WTC11 (cell line): ENCODE data around the gene NCAPD2. TPM values are rescaled to one million over a fixed set of nuclear protein-coding genes. Genes with fewer than 3 reads are reported as not detected.

Experiments used
- CREB1 ChIP-seq: sonication (generic); formaldehyde crosslinking; IDR thresholded peaks from 2 replicates; pipeline ENCODE4 v1.8.0; 2023; ENCODE audit warnings: mild to moderate bottlenecking, missing genetic modification reagents
- CREM ChIP-seq: sonication (generic); formaldehyde crosslinking; IDR thresholded peaks from 2 replicates; pipeline ENCODE4 v1.8.1; 2022; ENCODE audit warnings: mild to moderate bottlenecking, missing genetic modification reagents, moderate library complexity
- ETV6 ChIP-seq: sonication (generic); formaldehyde crosslinking; IDR thresholded peaks from 2 replicates; pipeline ENCODE4 v1.8.1; 2022; ENCODE audit warnings: mild to moderate bottlenecking, missing genetic modification reagents
- FOXP1 ChIP-seq: sonication (generic); formaldehyde crosslinking; IDR thresholded peaks from 2 replicates; pipeline ENCODE4 v1.8.0; 2022; ENCODE audit warnings: missing genetic modification reagents, mild to moderate bottlenecking, moderate library complexity, borderline replicate concordance
- GABPB1 ChIP-seq: sonication (generic); formaldehyde crosslinking; IDR thresholded peaks from 2 replicates; pipeline ENCODE4 v1.8.1; 2023; ENCODE audit warnings: mild to moderate bottlenecking, missing genetic modification reagents
- HMGA2 ChIP-seq: fragments of 250-450 bp; sonication (Bioruptor Pico); IDR thresholded peaks from 2 replicates; pipeline ENCODE4 v1.4.0; 2021; ENCODE audit warnings: mild to moderate bottlenecking, moderate library complexity
- NFYB ChIP-seq: sonication (generic); formaldehyde crosslinking; conservative IDR thresholded peaks from 2 replicates; pipeline ENCODE4 v1.8.0; 2022; ENCODE audit warnings: low read depth, missing genetic modification reagents
- PRRX2 ChIP-seq: fragments of 250-450 bp; sonication (Bioruptor Pico); IDR thresholded peaks from 2 replicates; pipeline ENCODE4 v1.8.0; 2021; ENCODE audit warnings: mild to moderate bottlenecking
- RELA ChIP-seq: sonication (generic); formaldehyde crosslinking; IDR thresholded peaks from 2 replicates; pipeline ENCODE4 v1.8.1; 2022; ENCODE audit warnings: missing genetic modification reagents, mild to moderate bottlenecking, borderline replicate concordance
- SP1 ChIP-seq: sonication (generic); formaldehyde crosslinking; conservative IDR thresholded peaks from 2 replicates; pipeline ENCODE4 v1.8.1; 2022; ENCODE audit warnings: missing genetic modification reagents
- TCF7 ChIP-seq: sonication (generic); formaldehyde crosslinking; IDR thresholded peaks from 2 replicates; pipeline ENCODE4 v1.8.0; 2022; ENCODE audit warnings: mild to moderate bottlenecking, low read depth, missing genetic modification reagents, moderate library complexity
- TEAD1 ChIP-seq: sonication (generic); formaldehyde crosslinking; IDR thresholded peaks from 2 replicates; pipeline ENCODE4 v1.8.0; 2022; ENCODE audit warnings: mild to moderate bottlenecking, missing genetic modification reagents
- TP53 ChIP-seq: sonication (generic); formaldehyde crosslinking; IDR thresholded peaks from 2 replicates; pipeline ENCODE4 v1.8.1; 2023; ENCODE audit warnings: mild to moderate bottlenecking, missing genetic modification reagents
- USF2 ChIP-seq: sonication (generic); formaldehyde crosslinking; IDR thresholded peaks from 2 replicates; pipeline ENCODE4 v1.8.1; 2023; ENCODE audit warnings: mild to moderate bottlenecking, missing genetic modification reagents, moderate library complexity
- ZBTB43 ChIP-seq: sonication (generic); formaldehyde crosslinking; IDR thresholded peaks from 2 replicates; pipeline ENCODE4 v1.8.1; 2023; ENCODE audit warnings: mild to moderate bottlenecking, missing genetic modification reagents
- ZNF317 ChIP-seq: sonication (generic); formaldehyde crosslinking; IDR thresholded peaks from 2 replicates; pipeline ENCODE4 v1.8.1; 2023; ENCODE audit warnings: low read depth, mild to moderate bottlenecking, moderate library complexity, missing genetic modification reagents, borderline replicate concordance
- ZNF423 ChIP-seq: fragments of 250-450 bp; sonication (Bioruptor Pico); IDR thresholded peaks from 2 replicates; pipeline ENCODE4 v2.1.2; 2022; ENCODE audit warnings: mild to moderate bottlenecking, moderate library complexity
- ZSCAN18 ChIP-seq: fragments of 250-450 bp; sonication (Bioruptor Pico); IDR thresholded peaks from 2 replicates; pipeline ENCODE4 v2.1.2; 2022; ENCODE audit warnings: mild to moderate bottlenecking, moderate library complexity
- total RNA-seq: library from RNA; stranded (reverse); gene quantifications from 3 replicates; pipeline ENCODE4 v1.2.3, GENCODE V29; 2021
- TF ChIP-seq, protein P1 (sequence below): sonication (generic); formaldehyde crosslinking; IDR thresholded peaks from 2 replicates; pipeline ENCODE4 v1.8.1; 2022; ENCODE audit warnings: mild to moderate bottlenecking, moderate library complexity, missing genetic modification reagents
- TF ChIP-seq, protein P2 (sequence below): sonication (generic); formaldehyde crosslinking; IDR thresholded peaks from 2 replicates; pipeline ENCODE4 v1.8.0; 2022; ENCODE audit warnings: mild to moderate bottlenecking, missing genetic modification reagents
- TF ChIP-seq, protein P3 (sequence below): sonication (generic); formaldehyde crosslinking; IDR thresholded peaks from 2 replicates; pipeline ENCODE4 v1.8.0; 2023; ENCODE audit warnings: missing genetic modification reagents, mild to moderate bottlenecking, borderline replicate concordance
- TF ChIP-seq, protein P4 (sequence below): sonication (generic); formaldehyde crosslinking; IDR thresholded peaks from 2 replicates; pipeline ENCODE4 v1.8.1; 2023; ENCODE audit warnings: mild to moderate bottlenecking, moderate library complexity, missing genetic modification reagents
- TF ChIP-seq, protein P5 (sequence below): sonication (generic); formaldehyde crosslinking; IDR thresholded peaks from 2 replicates; pipeline ENCODE4 v1.8.1; 2022; ENCODE audit warnings: missing genetic modification reagents, borderline replicate concordance

Gene NCAPD2
- total RNA-seq, 1 experiment from 2014 or later, result 141 TPM

DNA sequence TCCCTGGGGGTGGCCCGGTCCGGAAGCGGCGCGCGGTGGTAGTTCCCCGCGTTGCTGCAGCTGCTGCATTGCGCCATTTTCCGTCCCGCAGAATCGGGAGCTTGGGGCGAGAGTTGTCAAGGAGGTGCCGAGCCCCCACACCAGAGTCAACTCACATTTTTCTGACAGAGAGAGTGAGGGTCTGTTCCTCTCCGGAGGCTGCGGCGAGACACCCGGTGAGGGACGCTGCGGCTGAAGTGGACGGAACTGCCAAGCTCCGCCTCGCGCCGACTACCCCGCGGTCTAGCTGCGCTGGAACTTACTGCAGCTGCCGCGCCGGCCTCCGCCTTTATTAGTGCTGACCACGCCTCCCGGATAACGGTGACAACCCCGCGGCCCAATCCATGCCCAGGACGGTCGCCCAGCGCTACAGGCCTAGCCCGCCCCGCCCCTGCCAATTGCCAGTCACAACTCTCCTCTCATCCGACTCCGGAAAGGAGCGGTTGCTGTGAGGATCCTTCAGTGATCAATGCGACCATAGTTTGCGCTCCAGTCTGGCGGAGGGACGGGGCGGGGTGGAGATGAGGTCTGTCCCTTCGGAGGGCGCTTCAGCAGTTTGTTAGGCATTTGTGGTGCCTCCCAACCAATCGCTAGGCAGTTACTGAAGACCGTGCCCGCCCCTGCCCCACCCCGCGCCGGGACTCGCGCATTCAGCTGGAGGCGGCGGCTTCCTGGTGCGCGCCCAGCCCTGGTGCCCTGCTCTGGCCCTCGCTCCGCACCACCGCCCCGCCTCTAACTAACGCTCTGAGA lies 23.3 kb upstream of the NCAPD2 start, which contains the start of gene VAMP1 (continued):
- TF ChIP-seq HMGA2 (CRISPR knock-in tag), result 0 out of 2 replicates have a peak, but pooled peaks have one; percentile 13
- TF ChIP-seq, protein P1, sequence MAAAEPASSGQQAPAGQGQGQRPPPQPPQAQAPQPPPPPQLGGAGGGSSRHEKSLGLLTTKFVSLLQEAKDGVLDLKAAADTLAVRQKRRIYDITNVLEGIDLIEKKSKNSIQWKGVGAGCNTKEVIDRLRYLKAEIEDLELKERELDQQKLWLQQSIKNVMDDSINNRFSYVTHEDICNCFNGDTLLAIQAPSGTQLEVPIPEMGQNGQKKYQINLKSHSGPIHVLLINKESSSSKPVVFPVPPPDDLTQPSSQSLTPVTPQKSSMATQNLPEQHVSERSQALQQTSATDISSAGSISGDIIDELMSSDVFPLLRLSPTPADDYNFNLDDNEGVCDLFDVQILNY (CRISPR knock-in tag), result peak; percentile 71
- TF ChIP-seq, protein P2, sequence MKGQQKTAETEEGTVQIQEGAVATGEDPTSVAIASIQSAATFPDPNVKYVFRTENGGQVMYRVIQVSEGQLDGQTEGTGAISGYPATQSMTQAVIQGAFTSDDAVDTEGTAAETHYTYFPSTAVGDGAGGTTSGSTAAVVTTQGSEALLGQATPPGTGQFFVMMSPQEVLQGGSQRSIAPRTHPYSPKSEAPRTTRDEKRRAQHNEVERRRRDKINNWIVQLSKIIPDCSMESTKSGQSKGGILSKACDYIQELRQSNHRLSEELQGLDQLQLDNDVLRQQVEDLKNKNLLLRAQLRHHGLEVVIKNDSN (CRISPR knock-in tag), result no peak
- TF ChIP-seq NFYB (CRISPR knock-in tag), result peak; percentile 82
- TF ChIP-seq, protein P3, sequence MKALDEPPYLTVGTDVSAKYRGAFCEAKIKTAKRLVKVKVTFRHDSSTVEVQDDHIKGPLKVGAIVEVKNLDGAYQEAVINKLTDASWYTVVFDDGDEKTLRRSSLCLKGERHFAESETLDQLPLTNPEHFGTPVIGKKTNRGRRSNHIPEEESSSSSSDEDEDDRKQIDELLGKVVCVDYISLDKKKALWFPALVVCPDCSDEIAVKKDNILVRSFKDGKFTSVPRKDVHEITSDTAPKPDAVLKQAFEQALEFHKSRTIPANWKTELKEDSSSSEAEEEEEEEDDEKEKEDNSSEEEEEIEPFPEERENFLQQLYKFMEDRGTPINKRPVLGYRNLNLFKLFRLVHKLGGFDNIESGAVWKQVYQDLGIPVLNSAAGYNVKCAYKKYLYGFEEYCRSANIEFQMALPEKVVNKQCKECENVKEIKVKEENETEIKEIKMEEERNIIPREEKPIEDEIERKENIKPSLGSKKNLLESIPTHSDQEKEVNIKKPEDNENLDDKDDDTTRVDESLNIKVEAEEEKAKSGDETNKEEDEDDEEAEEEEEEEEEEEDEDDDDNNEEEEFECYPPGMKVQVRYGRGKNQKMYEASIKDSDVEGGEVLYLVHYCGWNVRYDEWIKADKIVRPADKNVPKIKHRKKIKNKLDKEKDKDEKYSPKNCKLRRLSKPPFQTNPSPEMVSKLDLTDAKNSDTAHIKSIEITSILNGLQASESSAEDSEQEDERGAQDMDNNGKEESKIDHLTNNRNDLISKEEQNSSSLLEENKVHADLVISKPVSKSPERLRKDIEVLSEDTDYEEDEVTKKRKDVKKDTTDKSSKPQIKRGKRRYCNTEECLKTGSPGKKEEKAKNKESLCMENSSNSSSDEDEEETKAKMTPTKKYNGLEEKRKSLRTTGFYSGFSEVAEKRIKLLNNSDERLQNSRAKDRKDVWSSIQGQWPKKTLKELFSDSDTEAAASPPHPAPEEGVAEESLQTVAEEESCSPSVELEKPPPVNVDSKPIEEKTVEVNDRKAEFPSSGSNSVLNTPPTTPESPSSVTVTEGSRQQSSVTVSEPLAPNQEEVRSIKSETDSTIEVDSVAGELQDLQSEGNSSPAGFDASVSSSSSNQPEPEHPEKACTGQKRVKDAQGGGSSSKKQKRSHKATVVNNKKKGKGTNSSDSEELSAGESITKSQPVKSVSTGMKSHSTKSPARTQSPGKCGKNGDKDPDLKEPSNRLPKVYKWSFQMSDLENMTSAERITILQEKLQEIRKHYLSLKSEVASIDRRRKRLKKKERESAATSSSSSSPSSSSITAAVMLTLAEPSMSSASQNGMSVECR, result peak; percentile 94
- TF ChIP-seq USF2 (CRISPR knock-in tag), result 0 out of 2 replicates have a peak, but pooled peaks have one; percentile 37
- TF ChIP-seq TCF7 (CRISPR knock-in tag), result no peak
- peak; percentile 65; the same call in 1 of the 2 replicates for TF ChIP-seq TP53
- TF ChIP-seq GABPB1 (CRISPR knock-in tag), result peak; percentile 79
- TF ChIP-seq ZNF423 (CRISPR knock-in tag), result peak; percentile 84
- peak; percentile 58 for TF ChIP-seq CREM
- no peak for TF ChIP-seq PRRX2
- TF ChIP-seq RELA (CRISPR knock-in tag), result no peak
- no peak for TF ChIP-seq ZSCAN18 (CRISPR knock-in tag)
- TF ChIP-seq CREB1 (CRISPR knock-in tag), result 0 out of 2 replicates have a peak, but pooled peaks have one; percentile 42
- peak; percentile 72 for TF ChIP-seq FOXP1 (CRISPR knock-in tag)
- peak; percentile 94 for TF ChIP-seq SP1 (CRISPR knock-in tag)
- TF ChIP-seq TEAD1, result peak; percentile 45; the same call in 1 of the 2 replicates
- TF ChIP-seq, protein P4, sequence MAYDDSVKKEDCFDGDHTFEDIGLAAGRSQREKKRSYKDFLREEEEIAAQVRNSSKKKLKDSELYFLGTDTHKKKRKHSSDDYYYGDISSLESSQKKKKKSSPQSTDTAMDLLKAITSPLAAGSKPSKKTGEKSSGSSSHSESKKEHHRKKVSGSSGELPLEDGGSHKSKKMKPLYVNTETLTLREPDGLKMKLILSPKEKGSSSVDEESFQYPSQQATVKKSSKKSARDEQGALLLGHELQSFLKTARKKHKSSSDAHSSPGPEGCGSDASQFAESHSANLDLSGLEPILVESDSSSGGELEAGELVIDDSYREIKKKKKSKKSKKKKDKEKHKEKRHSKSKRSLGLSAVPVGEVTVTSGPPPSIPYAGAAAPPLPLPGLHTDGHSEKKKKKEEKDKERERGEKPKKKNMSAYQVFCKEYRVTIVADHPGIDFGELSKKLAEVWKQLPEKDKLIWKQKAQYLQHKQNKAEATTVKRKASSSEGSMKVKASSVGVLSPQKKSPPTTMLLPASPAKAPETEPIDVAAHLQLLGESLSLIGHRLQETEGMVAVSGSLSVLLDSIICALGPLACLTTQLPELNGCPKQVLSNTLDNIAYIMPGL (CRISPR knock-in tag), result peak; percentile 75; the same call in 1 of the 2 replicates
- no peak for TF ChIP-seq ETV6 (CRISPR knock-in tag)
- TF ChIP-seq, protein P5, sequence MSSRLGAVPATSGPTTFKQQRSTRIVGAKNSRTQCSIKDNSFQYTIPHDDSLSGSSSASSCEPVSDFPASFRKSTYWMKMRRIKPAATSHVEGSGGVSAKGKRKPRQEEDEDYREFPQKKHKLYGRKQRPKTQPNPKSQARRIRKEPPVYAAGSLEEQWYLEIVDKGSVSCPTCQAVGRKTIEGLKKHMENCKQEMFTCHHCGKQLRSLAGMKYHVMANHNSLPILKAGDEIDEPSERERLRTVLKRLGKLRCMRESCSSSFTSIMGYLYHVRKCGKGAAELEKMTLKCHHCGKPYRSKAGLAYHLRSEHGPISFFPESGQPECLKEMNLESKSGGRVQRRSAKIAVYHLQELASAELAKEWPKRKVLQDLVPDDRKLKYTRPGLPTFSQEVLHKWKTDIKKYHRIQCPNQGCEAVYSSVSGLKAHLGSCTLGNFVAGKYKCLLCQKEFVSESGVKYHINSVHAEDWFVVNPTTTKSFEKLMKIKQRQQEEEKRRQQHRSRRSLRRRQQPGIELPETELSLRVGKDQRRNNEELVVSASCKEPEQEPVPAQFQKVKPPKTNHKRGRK (CRISPR knock-in tag), result no peak
- TF ChIP-seq ZNF317 (CRISPR knock-in tag), result no peak
- TF ChIP-seq ZBTB43 (CRISPR knock-in tag), result peak; percentile 61; the same call in 1 of the 2 replicates
- TF ChIP-seq, all 79 proteins: peak for 22
